Stimulated activated CD4-positive, alpha-beta T cell treated with anti-CD3 and anti-CD28 coated beads, Interleukin-4, amount 100 ng/mL, for 4 hours (primary cell): ENCODE results near the gene ADD1.
"Not testable (repeated sequence)": the region's sequence is repeated elsewhere in the genome, so short reads cannot be mapped to it uniquely, and the experiment has no call there.

Source experiments
- DNase-seq, 2 experiments: peaks; one replicate each; pipeline ENCODE4 v3.0.0-alpha.2; 2020

The ADD1 gene

DNA sequence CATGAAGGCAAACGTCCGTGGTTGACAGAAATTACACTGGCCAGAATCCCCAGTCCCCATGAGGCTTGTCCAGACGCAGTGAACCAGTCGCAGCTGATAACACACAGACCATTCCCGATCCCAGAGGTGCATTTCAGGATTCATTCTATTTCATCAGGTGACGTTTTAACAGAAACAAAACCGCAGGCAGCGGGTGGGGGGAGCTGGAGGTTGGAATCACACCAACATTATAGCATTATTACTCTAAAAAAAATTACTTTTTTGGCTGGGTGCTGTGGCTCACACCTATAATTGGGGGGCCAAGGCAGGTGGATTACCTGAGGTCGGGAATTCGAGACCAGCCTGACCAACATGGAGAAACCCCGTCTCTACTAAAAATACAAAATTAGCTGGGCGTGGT, 94.3 kb downstream of the ADD1 start:
- DNase-seq, result no peak

DNA sequence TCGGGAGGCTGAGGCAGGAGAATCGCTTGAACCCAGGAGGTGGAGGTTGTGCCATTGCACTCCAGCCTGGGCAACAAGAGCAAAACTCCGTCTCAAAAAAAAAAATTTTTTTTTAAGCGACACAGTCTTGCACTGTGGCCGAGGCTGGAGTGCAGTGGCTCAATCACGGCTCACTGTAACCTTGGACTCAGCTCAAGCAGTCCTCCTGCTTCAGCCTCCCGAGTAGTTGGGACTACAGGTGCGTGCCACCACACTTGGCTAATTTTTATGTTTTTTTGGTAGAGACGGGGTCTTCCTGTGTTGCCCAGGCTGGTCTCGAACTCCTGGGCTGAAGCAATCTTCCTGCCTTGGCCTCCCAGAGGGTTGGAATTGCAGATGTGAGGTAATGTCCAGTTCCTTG, 94.8 kb downstream of the ADD1 start:
- DNase-seq, result not testable (repeated sequence)

DNA sequence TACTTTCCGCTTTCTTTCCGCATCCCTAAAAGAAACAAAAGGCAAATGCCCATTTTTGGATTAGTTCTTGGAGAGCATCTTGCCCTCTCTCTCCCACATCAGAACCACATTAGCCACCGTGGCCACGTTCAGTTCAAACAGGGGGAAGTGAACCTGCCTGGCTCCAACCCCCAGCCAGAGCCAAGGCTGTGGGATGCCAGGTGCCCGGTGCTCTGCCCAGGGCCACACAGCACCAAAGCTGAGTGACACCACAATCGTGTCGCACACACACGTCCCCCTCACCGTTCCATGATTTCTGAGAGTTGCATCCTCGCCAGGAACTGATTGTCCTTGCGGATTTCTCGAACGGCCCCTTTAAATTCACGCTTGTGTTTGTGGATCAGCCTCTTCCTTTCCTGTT, 95.3 kb downstream of the ADD1 start:
- no peak for DNase-seq

DNA sequence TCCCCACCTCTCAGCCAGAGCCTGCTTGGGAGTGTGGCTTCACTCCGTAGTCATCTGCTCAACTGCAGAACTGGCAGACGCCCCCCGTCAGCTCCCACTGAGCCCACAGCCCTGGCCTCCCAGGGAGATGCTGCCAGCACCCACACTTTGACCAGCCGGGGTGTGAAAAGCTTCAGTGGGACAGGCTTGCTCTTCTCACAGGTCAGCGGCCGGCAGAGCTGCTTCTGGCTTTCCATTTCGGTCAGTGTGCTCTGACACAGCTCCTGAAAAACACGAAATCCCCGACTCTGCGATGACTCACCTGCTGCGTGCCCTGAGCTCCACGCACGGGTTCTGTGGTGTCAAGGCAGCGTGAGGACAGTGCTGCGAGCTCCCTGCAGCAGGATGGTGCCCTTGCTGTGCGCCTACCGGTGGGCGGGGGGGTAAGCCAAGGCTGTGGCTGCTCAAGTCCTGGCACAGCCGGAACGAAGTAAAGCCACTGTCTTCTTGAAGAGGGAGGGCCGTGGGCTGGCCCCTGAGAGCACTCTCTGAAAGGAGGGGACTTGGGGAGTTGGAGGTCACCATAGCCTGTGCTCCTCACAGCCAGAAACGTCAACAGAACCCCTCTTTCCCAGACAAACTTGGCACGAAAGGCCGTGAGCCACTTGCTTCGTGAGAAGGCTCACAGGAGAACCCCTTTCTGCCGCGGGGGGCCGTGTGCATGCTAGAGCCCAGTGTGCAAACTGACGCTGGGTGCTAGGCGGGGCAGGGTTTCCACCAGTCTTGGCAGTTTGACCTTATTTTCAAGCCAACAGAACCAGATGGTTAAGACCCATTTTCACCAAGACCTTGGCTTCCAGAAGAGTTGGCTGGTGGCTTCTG, 96.0 kb downstream of the ADD1 start:
- DNase-seq, result no peak

DNA sequence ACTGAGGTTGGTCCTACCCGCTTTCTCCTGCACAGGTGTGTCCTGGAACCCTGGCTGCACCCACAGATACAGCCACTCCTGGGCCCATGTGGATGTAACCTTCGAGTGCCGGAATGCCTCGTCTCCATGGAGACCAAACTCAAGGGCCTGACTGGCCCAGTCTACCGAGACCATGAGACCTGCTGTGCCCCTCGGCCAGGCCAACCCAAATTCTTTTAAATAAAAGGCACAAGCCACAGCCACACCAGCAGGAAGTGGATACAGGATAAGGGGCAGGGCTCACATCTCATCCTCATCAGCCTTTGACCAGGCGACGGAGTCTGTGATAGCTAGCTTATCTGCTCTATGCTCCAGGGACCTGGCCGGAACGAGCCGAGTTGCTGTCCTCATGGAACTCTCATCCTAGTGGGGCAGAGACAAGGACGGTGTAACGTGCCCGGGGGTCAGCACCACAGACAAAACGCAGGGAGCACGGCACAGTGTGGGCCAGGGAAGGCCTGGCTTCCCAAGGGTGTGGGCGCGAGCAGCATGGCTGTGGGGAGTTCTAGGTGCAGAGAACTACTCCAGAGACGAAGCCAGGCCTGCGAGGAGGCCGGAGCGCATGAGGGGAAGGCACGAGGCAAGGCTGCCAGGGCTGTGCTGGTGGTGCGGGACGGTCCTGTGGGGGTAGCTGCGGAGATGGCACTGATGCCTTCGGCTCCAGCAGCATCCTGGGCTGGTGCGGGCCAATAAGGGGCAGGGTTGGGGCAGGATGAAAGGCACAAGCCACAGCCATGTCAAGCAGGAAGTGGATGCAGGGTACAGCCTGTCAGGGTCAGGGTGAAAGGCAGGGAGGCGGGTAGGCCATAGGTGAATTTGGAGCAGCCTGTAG, 96.9 kb downstream of the ADD1 start:
- DNase-seq, result no peak

DNA sequence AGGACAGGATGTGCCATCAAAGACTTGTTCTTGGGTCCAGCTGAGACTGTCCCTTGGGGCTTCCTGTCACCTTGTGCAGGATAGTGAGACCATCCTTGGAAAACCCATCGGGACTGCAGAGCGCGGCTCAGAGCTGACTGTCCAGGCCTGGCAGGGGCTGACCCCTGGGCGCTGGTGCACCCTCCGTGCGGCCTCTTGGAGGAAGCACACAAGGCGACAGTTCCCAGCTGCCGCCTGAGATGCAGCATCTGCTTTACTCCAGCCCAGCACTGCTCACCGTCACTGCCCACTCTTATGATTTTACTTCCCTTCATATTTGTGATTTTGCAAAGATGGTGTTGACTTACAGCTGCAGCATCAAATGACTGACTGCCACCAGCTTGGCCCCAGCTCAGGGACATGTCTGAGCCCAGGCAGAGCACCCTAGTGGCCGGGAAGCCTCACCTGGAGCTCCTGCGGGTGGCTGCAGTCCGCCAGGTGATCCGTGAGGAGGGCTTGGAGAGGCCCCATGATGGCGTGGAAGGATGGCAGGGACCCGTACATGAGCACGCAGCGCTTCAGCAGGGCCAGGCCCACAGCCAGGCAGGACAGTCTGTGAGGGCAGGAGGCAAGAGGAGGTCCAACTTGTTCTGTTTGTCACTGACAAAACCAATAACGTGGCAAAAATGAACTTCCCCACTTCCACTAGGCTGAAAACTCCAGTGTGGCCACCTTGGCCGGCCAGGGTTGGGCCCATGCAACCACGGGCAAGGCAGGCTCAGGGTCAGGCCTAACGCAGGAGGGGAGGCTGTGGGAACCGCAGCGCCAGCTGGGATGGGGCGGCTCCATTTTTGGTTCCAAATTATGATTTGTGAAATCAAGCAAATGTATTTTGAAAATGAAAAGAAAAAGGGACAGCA, 97.7 kb downstream of the ADD1 start:
- DNase-seq, result no peak

DNA sequence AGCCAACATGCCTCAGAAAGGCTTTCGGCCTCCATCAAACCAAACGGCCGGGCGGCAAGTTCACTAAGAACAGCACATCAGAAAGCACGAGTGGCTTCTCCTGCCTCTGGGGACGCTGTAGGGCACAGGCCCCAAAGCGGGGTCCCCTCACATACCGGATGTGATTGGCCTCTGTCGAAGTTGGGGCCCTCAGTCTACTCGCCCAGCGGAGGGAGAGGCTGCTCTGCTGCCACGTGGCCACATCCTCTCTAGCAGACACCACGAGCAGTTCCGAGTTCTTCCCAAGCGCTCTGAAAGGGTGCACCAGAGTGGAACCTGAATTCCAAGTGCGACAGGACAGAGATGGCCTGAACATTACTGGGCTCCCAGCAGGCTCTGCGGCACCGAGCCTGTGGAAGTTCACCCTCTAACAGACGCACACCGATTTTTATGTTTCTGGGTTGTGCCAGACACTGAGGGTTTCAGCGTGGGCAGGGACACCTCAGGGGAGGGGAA, 98.4 kb downstream of the ADD1 start:
- no peak for DNase-seq

DNA sequence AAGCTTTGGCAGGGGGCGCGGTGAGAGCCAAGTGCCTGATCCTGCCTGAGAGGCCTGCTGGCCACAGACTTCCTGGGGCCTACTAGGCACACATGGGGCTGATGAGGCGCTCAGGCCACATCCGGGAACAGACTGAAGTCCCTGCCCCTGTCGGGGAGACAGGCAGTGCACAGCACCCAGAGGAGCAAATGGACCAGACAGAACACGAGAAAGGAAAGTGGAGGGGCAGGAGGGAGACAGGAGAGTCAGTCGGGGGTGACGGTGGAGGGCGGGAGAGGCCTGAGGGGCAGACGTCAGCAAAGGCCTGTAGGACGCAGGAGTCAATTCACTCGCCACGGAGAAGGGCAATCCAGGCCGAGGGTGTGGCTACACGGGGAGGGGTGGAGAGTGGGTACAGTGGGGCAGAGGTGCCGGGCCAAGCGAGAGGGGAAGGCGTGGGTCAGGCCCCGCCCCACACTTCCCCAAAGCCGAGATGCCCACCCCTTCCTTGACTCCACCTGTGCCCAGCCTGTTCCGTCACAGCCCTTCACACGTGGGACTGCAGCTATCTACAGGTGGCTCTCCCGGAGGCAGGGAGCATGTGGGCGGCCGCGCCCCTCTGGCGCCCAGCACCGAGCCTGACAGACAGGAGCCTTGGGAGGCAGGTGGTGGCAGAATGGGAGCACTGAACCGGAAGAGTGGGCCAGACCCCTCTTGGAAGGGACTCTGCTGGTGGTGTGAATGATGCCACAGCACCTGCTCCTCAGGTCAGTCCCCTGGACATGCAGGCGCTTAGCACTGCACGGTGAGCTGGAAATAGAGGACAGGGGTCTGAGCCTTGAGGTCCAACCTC, 99.1 kb downstream of the ADD1 start:
- no peak for DNase-seq

DNA sequence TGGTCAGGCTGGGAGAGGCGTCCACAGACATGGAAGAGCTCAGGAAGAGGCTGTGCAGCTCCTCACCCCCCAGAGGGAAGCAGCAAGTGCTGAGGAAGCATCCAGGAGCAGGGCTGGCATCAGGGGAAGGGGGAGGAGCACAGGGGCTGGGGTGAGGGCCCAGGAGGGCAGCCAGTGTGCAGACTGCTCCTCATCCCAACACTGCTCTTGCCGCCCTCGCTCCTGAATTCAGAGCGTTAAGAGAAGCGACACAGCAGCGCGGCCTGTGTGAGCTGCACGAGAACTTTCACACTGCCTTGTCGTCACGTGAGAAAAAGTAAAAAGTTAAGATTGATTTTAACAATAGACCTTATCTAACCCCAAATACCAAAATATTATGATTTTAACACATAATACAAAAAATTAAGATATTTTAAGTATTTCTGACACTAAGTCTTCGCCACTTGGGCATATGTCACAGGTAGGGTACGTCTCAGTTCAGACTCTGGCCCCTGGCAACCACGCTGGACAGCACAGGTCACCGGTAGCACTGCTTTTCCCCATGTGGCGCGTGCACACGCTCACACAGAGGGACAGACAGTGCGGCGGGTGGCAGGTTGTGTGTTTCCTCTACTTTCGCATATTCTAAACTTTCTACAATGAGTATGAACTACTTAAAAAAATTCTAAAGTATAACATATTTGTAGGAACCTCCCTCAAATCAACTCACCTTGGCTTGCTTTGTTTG, 99.9 kb downstream of the ADD1 start:
- DNase-seq, result no peak

DNA sequence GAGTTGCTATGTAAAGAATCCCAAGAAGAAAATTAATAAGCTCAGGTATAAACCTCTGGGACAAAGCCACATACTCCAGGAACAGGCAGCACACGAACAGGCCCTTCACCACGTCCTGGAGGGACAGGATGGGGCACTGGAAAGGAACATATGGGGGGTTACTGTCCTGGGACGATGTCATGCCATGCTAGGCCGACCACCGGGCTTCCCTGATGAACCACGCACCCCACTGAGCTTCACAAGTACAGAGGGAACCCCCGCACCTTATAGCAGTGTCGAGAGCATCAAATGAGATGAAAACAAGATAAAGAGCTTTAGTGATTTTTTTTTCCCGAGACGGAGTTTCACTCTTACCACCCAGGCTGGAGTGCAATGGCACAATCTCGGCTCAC, 100.4 kb downstream of the ADD1 start:
- DNase-seq, result no peak

DNA sequence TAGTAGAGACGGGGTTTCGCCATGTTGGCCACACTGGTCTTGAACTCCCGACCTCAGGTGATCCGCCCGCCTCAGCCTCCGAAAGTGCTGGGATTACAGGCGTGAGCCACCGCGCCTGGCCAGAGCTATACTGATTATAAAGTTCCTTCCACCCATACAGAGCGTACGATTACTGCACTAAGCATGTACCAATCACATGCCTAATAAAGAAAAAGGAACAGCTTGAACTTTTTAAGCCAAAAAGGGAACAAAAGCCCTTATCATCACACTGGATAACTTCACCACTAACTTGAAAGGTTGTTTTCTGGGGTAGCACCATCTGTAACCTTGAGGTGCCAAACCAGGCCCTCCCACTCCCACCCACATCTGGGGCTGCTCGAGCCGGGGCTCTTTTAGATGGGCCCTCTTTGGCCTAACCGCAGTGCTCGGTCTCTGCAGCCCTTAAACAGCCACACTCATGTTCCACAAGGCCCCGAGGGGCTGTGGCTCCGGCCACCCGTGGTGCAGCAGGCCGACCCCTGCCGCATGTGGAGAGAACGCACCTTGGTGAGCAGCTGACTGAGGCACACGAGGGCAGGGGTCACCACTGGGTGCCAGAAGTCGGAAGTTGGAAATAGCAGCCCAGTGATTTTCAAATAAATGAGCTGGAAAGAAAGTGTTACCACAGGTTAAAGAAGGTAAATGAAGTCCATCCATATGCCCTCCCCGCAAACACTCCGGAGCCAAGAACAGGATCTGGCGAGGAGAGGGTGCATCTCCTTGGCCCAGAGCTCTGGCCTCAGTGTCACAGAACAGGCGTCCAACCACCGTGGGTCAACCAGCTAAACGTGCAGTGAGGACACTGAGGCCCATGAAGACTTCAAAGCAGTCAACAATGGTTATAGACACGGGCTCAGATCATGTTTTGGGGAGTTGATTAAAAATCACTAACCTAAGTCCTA, 101.2 kb downstream of the ADD1 start:
- no peak for DNase-seq

DNA sequence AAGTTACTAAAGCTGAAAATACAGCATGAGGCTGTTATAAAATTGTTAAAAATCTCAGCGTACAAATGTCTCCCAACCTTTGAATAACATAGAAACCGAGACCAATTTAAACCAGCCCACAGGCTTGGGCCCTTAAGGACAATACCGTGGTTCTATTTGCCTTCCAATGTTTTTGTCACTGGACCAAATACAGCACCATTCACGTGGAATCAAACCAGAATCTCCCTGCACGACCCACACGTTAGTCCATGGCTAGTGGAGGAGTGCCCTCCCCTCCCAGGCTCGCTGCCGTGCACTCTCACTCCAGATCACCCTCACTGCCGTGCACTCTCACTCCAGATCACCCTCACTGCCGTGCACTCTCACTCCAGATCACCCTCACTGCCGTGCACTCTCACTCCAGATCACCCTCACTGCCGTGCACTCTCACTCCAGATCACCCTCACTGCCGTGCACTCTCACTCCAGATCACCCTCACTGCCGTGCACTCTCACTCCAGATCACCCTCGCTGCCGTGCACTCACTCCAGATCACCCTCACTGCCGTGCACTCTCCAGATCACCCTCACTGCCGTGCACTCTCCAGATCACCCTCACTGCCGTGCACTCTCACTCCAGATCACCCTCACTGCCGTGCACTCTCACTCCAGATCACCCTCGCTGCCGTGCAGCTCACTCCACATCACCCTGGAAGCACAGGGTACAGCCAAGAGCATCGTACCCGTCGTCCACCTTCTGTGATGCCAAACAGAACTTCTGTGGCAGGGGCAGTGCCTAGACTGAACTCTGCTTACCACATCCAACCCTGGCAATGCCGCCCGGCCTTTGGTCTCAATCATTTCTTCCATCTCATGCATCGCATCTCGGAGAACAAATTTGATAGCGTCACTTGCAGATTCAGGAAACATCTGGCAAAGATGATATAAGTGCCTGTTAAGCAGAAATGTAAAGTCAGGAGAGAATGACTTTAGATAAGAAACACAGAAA, 102.3 kb downstream of the ADD1 start:
- DNase-seq, result not testable (repeated sequence)

DNA sequence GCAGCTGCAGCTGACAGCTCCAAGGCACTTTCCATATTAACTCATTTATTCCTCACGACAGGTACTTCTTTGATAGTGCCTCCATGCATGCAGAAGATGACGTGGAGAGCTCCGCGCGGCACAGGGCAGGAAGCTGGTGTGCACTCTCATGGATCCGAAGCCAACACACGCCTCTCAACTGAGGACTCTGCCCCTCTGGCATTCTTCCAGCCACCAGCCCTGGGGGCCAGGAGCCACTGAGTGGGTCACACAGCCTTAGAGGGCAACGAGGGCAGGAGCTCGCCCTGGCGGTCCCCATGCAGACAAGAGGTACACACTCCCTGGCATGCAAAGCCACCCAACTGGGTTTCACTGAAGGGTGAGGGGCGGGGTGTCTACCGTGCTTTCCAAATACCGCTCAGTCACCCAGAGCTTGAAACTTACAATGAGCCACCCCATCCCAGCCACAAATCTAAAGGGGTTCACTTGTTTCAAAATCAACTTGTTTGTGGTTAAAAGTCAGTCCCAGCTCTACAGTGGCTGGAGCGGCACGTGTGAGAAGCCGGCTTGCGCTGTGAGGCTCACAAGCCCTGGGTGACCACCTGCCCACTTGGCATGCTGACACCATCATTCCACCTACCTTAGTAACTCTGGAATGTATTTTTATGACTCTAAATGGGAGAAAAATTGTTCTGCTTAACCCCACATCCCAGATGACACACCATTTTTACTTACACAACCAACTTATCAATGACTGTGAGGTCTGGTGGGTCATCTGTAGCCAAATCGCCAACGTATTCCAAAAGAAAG, 103.4 kb downstream of the ADD1 start:
- no peak for DNase-seq

DNA sequence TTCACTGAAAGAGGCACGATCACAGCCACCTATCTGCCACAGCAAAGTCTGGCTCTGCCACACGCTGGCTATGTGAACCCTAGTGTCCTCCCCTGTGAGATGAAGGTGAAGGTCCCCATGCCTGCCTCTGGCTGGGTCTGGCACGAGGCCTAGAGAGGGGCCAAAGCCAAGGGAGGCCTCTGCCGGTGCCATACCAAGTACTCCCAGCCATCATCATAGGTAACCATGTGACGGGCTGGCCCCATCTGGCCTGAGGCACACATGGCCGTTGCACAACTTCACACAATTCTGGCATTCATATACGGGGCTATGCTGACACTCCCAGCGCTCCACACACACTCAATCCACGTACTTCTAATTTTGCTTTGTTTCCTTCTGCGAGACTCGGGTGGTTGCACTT, 104.3 kb downstream of the ADD1 start:
- DNase-seq, result no peak

DNA sequence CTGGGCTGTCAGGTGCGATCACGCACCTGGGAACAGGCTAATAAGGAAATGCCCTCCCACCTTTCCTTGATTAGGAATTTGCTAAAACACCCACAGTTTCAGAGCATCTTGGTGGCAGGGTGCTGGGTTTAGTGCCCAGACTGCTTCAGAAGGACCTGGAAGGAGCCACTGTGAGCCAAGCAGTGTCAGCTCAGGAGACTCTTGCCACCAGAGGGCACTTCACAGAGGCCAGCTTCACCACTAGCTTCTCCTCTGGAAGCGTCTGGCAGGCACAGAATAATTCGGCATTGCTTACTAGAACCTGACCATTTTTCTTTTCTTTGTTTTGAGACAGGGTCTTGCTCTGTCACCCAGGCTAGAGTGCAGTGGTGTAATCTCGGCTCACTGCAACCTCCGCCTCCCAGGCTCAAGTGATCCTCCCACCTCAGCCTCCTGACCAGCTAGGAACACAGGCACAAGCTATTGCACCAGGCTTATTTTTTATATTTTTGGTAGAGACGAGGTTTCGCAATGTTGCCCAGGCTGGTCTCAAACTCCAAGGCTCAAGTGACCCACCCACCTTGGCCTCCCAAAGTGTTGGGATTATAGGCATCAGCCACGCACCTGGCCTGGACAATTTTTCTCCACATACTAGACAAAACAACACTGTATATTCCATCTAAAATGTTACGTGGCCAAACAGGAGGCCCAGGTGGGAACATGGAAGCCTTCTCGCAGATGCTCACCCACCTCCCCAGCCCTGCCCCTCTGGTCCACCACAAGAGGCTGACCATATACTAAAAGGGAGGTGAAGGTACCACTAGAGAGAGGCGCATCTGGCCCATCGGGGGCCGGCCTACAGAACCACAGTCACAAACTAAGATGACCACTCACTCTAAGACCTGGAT, 105.5 kb downstream of the ADD1 start:
- DNase-seq, result no peak

DNA sequence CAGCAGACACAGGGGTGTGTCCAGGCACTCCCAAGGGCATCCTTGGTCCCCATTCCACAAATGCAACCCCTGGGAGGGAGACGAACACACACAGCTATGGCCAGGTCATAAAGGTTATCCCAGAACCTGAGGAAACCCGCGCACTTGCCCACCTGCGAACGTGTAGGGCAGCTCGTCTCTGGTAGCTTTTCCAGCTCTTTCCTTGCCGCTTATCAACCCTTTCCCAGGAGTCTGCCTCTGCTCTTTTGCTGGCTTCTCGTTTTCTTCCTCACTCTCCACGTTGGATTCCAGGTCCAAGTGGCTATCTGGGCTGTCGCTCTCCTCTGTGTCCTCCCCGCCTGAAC, 106.1 kb downstream of the ADD1 start:
- no peak for DNase-seq
